AG04449 (cell line): ENCODE data around the gene SUMO3.
A peak's percentile ranks its signal among the peaks of the same experiment; 100 is the strongest.

Experiments
- CTCF ChIA-PET: fragments of 350-600 bp; formaldehyde crosslinking; extraction: SDS; loops from one replicate; lab custom pipeline; 2021; ENCODE audit warnings: antibody characterized with exemption; lab: Yijun Ruan, JAX
- POLR2A ChIA-PET: fragments of 400-600, 350-600 bp; formaldehyde crosslinking; extraction: SDS; loops from one replicate; lab custom pipeline; 2020; ENCODE audit warnings: antibody characterized with exemption, inconsistent platforms; lab: Yijun Ruan, JAX
- DNase-seq: peaks from one replicate; pipeline ENCODE4 v3.0.0-alpha.2; 2010; ENCODE audit warnings: low read depth, low spot score
- H3K4me3 ChIP-seq: 2 replicates; pipeline ENCODE4 v1.5.1; 2011; ENCODE audit warnings: low read depth, mild to moderate bottlenecking, control low read depth, low read length
- TF ChIP-seq, protein P1 (sequence below): IDR thresholded peaks from one replicate; pipeline ENCODE4 v1.5.1; 2011; ENCODE audit warnings: mild to moderate bottlenecking, moderate library complexity, low read length, control low read depth, inconsistent platforms; ENCODE audit not compliant: insufficient read depth; ENCODE audit errors: missing control alignments

The SUMO3 gene

GRCh38 chr21:44823179-44823660 is 5.4 kb upstream of the SUMO3 start:
- ChIA-PET POLR2A (no interaction called here), CTCF (interaction anchor here (1.2 to 1.3 kb wide), 2 partner anchors 22 to 315 kb away, joined by 3 read pairs; partner anchors contain the start of gene UBE2G2)
- TF ChIP-seq, protein P1, sequence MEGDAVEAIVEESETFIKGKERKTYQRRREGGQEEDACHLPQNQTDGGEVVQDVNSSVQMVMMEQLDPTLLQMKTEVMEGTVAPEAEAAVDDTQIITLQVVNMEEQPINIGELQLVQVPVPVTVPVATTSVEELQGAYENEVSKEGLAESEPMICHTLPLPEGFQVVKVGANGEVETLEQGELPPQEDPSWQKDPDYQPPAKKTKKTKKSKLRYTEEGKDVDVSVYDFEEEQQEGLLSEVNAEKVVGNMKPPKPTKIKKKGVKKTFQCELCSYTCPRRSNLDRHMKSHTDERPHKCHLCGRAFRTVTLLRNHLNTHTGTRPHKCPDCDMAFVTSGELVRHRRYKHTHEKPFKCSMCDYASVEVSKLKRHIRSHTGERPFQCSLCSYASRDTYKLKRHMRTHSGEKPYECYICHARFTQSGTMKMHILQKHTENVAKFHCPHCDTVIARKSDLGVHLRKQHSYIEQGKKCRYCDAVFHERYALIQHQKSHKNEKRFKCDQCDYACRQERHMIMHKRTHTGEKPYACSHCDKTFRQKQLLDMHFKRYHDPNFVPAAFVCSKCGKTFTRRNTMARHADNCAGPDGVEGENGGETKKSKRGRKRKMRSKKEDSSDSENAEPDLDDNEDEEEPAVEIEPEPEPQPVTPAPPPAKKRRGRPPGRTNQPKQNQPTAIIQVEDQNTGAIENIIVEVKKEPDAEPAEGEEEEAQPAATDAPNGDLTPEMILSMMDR = no peak
- no peak for DNase-seq
- no peak overlapping the region for H3K4me3 ChIP-seq

DNA sequence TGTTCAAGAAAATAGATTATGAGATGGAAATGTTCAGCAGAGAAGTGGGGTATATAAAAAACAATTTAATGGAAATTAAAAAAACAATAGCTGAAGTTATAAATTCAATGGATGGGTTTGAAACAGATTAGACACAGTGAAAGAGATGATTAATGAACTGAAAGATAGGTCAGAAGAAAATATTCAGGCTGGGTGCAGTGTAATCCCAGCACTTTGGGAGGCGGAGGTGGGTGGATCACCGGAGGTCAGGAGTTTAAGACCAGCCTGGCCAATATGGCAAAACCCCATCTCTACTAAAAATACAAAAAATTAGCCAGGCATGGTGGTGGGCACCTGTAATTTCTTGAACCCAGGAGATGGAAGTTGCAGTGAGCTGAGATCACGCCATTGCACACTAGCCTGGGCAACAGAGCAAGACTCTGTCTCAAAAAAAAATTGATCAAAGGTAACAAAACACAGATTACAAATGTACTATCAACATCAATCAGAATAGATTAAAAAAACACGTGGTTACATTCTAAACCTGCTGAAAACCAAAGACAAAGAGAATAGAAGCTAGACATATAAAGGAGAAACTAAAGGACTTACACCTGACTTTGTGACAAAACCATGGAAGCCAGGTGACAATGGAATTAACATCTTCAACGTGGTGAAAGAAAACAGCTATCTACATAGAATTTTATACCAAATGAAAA is 4.8 kb upstream of the SUMO3 start:
- H3K4me3 ChIP-seq = no peak overlapping the region
- TF ChIP-seq, protein P1 = no peak
- ChIA-PET CTCF (interaction anchor here (1.2 to 1.3 kb wide), 2 partner anchors 21 to 315 kb away, joined by 3 read pairs; partner anchors contain the start of gene UBE2G2), POLR2A (no interaction called here)
- DNase-seq = no peak

GRCh38 chr21:44820851-44821250 is 3.0 kb upstream of the SUMO3 start:
- POLR2A ChIA-PET = no interaction called here
- peak; percentile 12 for DNase-seq
- CTCF ChIA-PET = interaction anchor here (0.8 to 1.5 kb wide), 3 partner anchors 27 to 73 kb away, joined by 3 read pairs; no protein-coding TSS in a partner anchor
- TF ChIP-seq, protein P1 = no peak
- H3K4me3 ChIP-seq = no peak overlapping the region

DNA sequence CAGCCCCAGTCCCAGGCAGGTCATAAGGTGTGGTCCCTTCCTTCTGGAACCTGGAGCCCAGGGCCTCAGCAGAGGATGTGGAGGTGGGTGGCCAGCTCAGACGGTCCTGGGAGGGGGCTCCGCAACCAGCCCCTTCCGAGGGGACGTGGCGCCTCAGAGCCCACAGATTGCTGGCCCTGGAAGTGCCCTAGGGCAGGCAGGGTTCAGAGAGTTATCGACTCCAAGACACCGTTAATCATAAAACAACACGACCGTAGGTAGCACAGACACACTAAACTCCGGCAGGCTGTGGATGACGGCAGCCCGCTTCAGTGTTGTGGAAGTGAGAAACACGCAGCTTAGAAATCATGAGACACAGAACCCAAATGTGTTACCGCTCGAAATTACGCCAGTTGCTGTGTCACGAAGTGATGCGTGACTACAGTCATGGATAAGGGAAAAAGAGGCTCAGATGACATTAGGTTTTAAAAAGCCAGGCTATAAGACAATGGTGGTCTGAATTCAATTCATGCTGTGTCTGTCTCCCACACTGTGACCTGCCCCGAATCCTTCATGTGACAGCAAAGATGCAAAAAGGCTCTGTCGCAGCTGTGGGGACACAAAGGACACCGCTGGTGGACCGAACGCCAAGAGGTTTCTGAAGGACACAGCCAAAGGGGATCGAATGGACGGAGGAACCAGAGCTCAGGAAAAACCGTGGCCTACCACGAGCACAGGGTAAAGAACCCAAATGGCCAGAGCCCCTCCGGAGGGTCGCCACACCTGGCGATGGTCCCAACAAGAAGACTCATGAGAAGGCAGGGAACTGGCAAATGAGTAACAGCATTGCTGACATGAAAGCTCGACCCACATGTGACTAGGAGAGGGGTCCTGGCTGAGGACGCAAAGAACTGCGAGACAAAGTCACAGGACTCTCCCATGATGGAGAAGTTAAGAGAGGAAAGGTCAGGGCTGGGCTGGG is 1.7 kb upstream of the SUMO3 start:
- ChIA-PET CTCF (no interaction called here), POLR2A (no interaction called here)
- H3K4me3 ChIP-seq = no peak overlapping the region
- TF ChIP-seq, protein P1 = no peak
- no peak for DNase-seq

DNA sequence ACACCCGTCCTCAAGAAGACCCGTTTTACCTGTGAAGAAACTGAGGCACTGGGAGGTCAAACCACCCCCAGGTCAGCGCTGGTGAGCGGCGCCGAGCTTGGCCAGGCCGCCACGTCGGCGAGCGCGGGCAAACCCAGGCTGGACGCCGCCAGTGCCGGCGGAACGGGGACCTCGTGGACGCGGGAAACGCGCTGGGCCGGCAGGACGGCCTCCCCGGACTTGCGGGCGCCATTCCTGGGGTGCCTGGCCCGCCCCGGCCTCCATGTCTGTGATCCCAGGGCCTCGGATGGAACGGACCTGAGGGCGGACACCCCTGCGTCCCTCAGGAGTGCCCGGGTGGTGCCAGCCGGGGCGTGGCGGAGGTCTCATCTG is 764 bp upstream of the SUMO3 start:
- POLR2A ChIA-PET = no interaction called here
- CTCF ChIA-PET = no interaction called here
- no peak for DNase-seq

More for the DNA sequence above, 764 bp upstream of the SUMO3 start:
- H3K4me3 ChIP-seq = peak overlapping the region; percentile 71
- TF ChIP-seq, protein P1 = no peak
